ENCODE results near the gene SSBP2.
"Not testable (repeated sequence)": the region's sequence is repeated elsewhere in the genome, so short reads cannot be mapped to it uniquely, and the experiment has no call there.

SSBP2 gene

DNA sequence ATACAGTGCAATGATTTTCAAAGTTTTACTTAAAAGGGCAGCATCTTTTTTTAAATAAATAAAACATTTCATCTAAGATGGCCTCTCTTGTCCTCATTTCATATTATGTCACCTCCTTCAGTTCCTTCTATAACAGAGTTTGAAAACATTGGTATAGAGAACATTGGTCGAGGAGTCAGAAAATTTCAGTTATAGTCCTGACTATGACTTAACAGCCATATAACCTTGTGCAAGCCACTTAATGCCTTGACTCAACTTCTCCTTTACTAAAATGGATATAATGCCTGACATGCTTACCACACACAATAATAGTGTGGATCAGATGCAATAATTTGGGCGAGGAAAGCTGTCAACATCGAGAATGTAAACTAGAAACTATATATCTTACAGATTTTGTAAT lies 22.6 kb downstream of the SSBP2 start:
- no peak for DNase-seq (ENCODE audit: low spot score)

DNA sequence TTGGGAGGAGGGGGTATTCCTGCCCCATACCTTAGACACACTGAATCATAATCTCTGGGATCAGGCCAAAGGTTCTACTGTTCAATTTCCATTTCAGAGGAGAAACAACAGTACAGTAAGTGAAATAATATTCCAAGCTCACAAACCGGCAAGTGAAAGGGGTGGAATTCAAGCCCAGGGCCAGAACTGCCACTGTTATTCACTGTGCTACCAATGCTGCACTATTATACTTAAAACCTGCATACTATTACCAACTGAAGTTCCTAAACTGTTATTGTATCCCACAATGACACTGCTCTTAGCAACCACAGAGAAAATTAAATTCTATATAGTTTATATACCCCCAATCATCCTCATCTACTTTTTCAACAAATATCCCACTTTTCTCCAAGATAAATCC lies 24.6 kb downstream of the SSBP2 start:
- DNase-seq (ENCODE audit: low spot score), result no peak

DNA sequence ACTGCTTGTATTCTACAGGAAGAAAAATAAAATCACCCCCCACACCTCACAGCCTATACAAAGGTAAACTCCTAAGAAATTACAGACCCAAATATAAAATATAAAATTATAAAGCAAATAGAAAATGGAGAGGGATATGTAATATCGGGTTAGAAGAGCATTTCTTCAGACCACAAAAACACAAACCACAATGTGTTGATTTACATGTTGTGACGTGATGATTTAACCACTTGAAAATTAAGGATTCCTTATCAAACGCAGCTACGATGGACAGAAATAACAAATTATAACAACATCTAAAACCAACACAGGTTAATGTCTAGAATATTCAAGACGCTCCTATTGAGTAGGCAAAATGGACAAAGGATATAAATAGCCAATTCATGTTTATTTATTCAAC lies 26.3 kb downstream of the SSBP2 start:
- DNase-seq (ENCODE audit: low spot score), result no peak

DNA sequence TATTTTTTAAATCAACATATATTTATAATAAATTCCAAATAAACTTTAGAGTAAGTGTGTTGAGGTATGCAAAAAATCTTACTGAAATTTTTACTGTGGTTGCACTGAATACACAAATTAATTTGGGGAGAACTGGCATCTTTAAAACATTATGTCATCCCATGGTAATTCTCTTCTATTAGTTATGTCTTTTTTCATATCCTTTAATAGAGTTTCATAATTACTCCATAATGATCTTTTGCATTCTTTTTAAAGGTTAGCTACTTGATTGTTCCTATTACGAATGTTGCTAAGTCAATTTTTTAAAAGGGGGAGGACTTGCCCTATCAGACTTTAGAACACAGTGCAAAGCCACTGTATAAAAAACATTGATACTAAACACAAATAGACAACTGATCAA lies 26.8 kb downstream of the SSBP2 start:
- DNase-seq (ENCODE audit: low spot score), result no peak

DNA sequence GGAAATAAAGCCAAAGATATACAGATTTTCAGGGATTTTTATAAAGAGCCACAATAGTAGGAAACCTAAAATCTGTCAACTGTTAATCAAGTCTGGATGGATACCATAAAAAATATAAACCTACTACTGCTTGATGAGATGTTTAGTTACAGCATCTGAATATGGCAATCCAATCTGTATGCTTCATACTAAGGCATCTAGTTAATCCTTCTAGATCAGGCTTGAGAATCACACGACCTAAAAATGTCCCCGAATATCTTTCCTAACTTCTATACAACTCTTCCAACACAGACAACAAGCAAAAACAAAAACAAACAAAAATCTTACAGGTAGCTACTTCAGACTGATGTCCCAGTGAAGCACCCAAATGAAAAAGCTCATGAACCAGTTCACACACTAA lies 29.8 kb downstream of the SSBP2 start:
- DNase-seq (ENCODE audit: low spot score), result no peak

DNA sequence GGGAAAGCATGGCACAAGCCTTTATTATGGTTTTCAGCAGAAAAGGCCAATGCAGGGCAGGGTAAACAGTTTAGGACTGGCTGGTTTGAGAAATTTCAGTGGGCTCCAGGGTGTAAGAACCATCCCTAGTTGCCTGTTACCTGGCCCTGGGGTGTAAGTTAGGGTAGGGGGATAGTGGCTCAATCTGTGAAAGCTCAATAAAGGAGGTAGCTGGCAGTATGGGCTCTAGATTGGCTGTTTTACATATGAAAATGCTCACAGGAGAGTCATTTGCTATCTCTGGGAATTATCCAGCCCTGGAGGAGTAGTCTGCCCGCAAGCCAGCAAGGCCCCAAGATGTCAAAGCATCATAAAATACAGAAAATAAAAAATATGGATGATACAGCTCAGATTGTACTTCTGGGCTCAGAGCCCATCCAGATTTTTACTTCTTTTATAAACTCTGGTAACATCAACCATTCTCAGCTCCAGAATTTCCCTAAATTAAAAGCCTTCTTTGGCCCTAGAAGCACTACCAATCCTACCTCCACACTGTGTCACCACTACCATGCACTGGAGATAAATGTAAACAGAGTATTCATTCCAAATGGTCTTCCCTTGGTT lies 31.1 kb downstream of the SSBP2 start:
- DNase-seq (ENCODE audit: low spot score), result no peak

DNA sequence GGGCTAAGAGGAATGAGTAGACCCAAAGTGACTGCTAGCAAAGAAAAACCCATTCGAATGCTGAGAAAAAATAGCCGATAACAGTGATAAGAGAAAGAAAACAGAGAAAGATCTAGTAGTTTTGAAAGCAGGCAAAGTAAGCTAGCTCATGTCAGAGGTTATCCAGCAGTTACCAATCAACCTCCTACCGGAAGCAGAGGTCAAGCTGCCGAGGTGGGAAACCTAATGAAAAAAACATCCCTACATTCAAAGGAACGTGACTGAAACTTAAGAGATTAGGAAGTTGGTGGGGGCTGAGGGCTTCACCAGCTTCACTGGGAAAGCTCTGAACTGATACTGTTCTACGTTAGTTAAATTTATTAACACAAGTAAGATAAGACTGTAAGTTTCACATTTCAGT lies 32.6 kb downstream of the SSBP2 start:
- no peak for DNase-seq (ENCODE audit: low spot score)

DNA sequence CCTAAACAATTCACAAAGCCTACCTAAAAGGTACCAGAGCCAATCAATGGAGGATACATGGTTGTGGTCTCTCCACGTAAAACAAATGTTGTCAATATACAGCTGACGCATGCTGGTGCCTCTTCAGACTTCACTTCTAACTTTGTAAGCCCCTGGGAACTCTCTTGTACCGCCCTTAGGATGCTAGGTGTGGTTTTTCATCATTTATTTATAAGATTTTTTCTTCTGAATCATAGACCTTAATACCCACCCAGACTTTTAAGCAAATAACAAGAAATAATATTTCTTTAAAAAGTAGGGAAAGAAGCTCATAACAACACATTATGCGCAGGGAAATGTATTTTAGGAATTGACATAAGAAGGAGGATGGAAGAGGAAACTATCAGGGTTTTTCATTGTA lies 33.0 kb downstream of the SSBP2 start:
- no peak for DNase-seq (ENCODE audit: low spot score)

DNA sequence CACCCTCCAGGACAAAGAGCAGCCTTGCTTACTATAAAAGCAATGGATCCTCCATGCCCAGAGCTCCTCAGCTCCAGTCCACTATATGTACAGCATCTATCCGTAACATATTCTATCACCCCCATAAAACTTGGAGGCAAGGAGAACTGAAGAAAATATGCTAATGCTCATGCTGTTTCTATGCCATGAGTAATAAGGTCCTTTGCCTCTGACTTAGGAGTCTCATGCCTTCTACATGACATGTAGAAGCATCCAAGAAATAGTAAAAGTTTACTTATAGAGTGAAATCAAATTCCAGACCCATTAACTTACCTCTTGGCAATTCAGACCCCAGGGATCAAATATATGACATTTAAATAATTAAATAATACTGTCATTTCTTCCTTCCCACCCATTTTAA lies 33.7 kb downstream of the SSBP2 start:
- DNase-seq (ENCODE audit: low spot score), result no peak

DNA sequence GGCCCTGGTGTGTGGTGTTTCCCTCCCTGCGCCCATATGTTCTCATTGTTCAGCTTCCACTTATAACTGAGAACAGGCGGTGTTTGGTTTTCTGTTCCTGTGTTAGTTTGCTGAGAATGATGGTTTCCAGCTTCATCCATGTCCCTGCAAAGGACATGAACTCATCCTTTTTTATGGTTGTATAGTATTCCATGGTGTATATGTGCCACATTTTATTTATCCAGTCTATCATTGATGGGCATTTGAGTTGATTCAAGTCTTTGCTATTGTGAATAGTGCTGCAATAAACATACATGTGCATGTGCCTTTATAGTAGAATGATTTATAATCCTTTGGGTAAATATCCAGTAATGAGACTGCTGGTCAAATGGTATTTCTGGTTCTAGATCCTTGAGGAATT lies 36.8 kb downstream of the SSBP2 start:
- not testable (repeated sequence) for DNase-seq (ENCODE audit: low spot score)

DNA sequence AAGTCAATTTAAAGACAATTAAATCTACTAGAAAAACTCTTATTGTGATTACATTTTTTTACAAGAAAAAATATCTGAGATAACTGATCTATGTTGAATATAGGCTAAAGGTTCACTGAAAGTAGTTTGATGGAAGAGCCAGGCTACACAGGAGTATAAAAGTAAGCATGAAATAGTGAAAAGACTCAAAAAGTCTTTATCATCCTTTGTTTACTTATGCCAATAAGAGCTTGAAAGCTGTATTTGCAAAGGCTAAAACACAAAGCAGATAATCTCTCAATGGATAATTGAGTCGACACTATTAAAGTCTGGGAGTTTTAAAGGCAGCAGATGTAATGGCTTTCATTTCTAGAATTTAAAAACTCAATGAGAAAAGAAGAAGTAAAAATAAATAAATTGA lies 42.0 kb downstream of the SSBP2 start:
- no peak for DNase-seq (ENCODE audit: low spot score)

DNA sequence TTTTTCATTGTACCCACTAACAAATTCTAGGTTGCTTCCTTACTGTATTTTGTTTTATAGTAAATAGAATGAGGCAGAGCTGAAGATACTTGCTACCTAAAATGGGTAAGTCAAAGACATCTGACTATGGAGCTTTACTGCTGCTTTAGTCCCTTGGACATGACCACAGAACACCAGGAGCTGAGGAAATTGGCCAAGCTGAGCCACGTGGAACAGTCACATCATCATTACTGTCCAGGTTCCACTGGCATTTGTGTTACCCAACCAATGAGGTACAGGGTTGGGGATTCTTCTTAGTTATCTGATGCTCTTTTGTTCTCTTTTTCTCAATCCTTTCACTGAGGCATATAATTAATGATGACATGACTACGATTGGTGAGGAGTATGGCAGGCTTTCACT lies 47.1 kb downstream of the SSBP2 start:
- DNase-seq (ENCODE audit: low spot score), result no peak

DNA sequence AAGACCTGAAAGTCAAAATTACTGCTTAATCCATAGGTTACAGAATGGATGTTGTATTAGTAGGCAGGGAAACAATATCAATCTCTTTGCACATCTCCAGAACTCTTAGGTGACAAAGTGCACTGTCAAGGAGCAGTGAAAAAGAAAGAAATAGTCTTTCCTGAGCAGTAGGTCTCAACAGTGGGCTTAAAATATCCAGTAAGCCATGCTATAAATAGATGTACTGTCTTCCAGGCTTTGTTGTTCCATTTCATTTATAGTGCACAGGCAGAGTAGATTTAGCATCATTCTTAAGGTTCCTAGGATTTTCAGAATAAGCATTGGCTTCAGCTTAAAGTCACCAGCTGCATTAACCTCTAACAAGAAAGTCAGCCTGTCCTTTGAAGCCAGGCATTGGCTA lies 50.7 kb downstream of the SSBP2 start:
- DNase-seq (ENCODE audit: low spot score), result no peak

DNA sequence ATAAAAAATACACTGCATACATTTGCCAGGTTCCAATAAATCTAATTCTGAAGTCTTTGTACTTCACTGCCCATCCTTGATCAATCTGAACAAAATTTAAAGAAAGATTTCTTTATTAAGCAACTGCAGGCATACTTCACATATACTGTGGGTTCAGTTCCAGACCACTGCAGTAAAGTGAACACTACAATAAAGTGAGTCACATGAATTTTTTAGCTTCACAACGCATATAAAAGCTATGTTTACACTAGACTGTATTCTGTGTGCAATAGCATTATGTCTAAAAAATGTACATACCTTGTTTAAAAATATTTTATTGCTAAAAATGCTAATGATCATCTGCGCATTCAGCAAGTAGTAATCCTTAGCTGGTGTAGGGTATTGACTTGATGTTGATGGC lies 52.1 kb downstream of the SSBP2 start:
- no peak for DNase-seq (ENCODE audit: low spot score)

DNA sequence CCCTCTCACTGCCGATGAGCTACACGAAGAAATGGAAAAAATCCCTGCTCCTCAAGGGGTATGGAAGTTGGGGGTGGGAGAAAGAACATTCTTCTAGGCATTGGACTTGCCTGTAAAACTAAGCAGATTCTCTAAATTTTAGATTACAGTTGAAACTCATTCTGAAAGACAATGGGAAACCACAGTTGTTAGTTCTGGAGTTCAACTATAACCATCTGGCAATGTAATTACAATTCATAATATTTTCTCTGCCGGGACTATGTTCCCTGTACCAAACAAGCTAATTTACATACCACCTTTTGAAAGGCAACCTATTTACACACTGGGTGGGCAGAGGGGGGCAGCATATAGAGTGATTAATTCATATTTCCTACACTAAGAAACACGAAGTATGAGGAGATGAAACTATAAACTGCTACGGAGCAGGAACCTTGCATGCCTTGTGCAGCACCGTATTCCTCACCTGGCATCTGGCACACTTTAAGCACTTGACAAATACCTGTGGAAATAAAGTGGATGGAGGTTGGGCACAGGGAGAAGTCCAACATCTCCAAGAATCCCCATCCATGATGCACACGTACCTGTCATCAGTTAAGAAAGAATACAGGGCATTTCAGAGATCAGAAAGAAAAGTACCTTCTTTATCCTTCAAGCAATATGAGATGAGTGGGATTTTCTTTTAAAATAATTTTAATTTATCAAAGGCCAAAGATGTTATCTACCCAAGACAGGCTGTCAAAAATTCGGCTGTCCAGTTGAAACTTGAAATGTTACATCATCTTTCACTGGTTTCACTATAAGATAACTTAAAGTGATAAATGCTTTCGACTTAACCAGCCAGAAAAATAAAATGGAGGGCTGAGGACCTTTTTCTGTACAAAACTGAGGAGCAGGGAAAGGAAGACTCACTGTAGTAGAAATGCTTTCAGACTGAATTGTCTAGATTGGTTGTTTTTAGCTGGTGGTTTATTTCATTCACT lies 54.2 kb downstream of the SSBP2 start:
- no peak for DNase-seq (ENCODE audit: low spot score)

DNA sequence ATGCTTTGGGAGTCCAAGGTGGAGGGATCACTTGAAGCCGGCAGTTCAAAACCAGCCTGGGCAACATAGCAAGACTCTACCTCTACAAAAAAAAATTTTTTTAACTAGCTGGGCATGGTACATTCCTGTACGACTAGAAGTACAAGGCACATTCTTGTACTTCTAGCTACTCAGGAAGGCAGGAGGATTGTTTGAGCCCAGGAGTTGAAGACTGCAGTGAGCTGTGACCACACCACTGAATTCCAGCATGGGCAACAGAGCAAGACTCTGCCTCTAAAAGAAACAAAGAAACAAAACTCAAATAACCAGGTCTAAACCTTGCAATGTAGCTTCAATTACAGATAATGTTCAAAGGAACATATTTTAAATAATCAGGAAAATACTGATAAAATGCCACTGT lies 56.2 kb downstream of the SSBP2 start:
- DNase-seq (ENCODE audit: low spot score), result no peak

DNA sequence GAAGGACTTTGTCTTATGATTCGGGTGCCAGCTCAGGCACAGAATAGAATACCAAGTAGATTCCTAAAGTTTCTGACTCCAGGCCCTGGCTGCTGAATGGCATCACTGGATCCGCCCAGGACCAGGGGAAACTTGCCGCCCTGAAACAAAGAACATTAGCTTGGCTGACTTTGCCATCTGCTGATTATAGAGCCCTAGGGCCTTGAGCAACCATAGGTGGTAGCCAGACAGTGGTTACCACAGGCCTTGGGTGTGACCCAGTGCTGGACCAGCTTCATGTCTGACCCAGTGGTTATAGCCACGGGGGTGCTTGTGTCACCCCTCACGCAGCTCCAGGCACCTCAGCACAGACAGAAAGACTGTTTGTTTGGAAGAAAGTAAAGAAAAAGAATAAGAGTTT lies 62.7 kb downstream of the SSBP2 start:
- no peak for DNase-seq (ENCODE audit: low spot score)

DNA sequence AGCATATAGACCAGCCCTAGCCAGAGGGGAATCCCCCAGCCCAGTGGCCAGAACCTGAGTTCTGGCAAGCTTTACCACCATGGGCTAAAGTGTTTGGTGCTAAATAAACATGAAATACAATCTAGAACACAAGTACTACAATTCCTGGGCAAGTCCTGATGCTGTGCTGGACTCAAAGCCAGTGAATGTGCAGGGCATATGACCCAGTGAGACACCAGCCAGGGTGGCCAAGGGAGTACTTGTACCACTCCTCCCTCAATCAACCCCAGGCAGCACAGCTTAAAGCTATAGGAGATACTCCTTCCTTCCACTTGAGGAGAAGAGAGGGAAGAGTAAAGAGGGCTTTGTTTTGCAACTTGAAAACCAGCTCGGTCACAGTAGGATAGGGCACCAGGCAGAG lies 63.6 kb downstream of the SSBP2 start:
- no peak for DNase-seq (ENCODE audit: low spot score)

DNA sequence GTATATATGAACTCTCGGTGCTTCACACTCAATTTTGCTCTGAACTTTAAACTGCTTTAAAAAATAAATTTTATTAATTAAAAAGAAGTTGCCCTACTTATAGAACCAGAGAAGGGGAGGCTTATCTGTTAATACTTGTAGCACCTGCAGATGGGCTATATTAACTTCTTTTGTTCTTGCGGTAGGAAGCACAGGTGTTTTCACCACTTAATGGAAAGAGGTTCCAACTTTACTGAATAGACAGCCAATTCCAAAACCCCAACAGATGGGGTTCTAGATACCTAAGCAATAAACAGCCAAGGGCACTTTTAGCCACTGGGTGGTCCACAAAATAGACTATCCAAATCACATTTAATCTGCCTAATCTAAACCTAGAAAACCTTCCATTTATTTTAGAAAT lies 65.4 kb downstream of the SSBP2 start:
- DNase-seq (ENCODE audit: low spot score), result no peak

DNA sequence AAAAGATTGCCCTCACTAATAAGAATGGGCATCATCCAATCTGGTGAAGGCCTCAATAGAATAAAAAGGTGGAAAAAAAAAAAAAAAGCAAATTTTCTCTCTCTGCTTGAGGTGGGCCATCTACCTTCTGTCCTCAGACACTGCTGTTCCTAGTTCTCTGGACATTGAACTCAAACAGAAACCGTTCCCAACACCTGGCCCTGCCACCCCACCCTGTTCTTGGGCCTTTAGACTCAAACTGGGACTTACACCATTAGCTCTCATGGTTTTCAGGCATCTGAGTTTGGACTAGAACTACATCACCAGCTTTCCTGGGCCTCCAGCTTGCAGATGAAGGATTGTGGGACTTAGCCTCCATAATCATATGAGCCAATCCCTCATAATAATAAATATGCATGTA lies 71.0 kb downstream of the SSBP2 start:
- DNase-seq (ENCODE audit: low spot score), result no peak

DNA sequence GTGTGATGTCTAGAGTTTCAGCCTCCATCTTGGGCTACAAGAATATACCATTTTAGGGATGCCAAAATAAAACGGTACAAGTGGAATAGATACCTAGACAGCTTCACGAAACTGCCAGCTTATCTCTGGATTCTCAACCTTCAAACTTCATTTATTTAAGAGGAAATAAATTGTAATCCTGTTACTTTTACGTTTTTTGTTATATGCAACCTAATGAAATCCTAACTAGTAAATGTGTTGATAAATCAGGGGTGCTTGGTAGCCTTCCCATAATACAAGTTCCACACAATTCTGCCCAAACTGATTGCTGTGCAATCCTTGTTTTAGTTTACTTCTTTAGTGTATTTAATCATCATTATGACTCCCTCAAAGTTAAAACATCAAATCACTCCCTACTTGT lies 75.5 kb downstream of the SSBP2 start:
- DNase-seq (ENCODE audit: low spot score), result no peak

DNA sequence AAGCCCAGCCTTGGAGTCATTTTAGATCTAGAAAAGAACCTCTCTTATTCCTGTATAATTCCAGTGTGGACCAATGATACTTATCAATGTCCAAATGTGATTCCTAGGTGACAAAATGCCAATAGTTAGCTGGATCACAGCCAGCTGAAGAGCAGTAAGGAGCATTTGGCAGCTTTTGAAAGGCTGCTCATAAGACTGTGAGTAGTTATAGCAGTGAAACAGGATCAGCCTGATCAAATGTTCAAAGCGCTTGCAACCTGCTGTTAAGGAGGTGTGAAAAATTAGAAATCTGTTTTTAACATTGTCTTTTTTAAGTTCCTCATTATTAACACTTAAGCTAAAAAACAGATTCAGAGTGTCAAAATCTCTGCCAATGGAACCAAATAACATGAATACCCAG lies 85.1 kb downstream of the SSBP2 start:
- DNase-seq (ENCODE audit: low spot score), result no peak

DNA sequence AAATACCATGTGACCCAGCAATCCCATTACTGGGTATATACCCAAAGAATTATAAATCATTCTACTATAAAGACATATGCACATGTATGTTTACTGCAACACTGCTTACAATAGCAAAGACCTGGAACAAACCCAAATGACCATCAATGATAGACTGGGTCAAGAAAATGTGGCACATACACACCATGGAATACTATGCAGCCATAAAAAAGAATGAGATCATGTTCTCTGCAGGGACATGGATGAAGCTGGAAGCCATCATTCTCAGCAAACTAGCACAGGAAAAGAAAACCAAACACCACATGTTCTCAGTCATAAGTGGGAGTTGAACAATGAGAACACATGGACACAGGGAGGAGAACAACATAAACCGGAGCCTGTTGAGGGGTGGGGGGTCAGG lies 90.3 kb downstream of the SSBP2 start:
- not testable (repeated sequence) for DNase-seq (ENCODE audit: low spot score)

DNA sequence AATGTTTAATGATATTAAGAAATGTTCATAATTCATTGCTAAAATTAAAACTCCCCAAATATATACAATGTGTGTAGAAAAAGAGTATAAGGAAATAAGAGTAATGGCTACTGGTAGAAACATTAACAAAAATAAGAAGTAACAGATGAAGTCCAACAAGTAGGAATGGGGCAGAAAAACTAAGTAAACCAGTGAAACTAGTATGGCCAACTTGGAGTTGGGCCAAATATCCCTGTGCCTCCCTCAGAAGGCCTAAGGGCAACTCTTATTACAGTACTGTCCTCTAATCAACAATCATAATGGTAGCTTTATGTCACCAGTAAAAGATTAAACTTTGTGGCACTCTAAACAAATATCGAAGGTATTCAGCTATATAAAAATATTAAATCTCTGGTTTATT lies 93.5 kb downstream of the SSBP2 start:
- DNase-seq (ENCODE audit: low spot score), result no peak
